GM19025 (cell line): ENCODE measurements around the gene GRAMD2A.

Experiments
- ATAC-seq: cut with Tn5 transposase; IDR thresholded peaks from one replicate; pipeline ENCODE4 v1.9.1; 2021; ENCODE audit warnings: mild to moderate bottlenecking, low read depth, moderate library complexity; ENCODE audit not compliant: unreplicated experiment

GRAMD2A gene

DNA sequence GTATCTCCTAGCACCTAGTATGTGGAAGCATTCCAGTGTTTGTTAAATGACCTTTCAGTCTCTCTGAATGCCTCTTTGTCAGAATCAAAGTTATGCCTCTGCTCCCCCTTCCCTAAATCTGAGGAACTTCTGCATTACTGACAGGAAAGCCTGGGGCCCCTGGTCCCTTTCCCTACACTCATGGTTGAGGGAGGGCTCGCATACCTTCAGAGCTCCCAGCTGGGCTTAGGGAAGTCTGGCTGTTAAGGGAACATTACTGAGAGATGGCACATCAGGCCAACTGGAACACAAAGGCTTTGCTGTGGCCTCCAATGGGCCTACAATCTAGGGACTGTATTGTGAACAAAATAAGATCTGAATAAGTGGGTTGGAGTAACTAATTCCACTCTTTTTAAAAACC lies 23.1 kb upstream of the GRAMD2A start:
- no peak for ATAC-seq

GRCh38 chr15:72217216-72217615 lies 19.6 kb upstream of the GRAMD2A start:
- ATAC-seq: no peak

DNA sequence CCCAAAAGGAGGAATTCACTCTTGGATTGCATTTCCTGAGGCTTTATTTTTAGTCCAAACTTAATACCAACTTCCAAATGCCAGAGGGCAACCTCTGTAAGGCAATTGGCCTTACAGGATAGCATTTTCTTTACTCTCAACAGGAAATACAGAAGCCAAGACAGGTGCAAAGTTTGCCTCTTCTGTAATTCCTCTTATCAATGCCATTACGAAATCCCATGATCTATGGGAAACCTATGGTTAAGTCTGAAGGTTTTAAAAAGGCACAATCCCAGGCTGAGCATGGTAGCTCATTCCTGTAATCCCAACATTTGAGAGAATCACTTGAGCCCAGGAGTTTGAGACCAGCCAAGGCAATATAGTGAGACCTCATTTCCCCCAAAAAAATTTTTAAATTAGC lies 18.5 kb upstream of the GRAMD2A start:
- ATAC-seq: no peak

GRCh38 chr15:72207558-72208085 lies 10.0 kb upstream of the GRAMD2A start:
- ATAC-seq: no peak

GRCh38 chr15:72206677-72207000 lies 9.1 kb upstream of the GRAMD2A start:
- ATAC-seq: no peak

- ATAC-seq: no peak
Measured at GRCh38 chr15:72205896-72206676, 8.5 kb upstream of the GRAMD2A start.

DNA sequence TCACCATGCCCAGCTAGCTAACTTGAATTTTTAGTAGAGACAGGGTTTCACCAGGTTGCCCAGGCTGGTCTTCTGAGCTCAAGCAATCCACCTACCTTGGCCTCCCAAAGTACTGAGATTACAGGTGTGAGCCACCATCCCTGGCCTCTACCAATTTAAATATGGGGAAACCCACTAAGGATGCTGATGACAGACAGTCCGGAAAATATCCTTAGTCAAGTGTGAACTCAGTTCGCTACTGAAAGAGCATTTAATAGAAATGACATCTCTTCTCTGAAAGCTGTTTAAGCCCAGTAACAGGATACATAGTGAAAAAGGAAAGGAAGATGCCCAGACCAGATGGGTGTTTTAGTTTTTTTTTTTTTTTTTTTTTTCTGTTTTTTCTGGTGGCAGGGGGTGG lies 7.7 kb upstream of the GRAMD2A start:
- no peak for ATAC-seq

DNA sequence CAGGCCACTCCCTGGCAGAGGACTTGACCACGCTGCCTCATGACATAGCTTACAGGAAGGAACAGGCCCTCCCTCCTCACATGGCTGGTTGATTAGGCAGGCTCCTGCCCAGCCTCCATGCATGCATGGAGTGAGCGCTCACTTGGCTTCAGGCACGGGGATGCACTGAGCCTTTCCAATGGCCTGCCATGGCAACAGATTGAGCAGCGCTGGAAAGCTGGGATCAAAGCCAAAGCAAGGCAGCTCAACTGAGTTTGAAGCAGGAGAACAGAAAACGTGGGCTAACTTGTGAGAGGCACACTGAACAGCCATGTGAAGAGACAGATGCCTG lies 5.9 kb upstream of the GRAMD2A start:
- no peak for ATAC-seq

DNA sequence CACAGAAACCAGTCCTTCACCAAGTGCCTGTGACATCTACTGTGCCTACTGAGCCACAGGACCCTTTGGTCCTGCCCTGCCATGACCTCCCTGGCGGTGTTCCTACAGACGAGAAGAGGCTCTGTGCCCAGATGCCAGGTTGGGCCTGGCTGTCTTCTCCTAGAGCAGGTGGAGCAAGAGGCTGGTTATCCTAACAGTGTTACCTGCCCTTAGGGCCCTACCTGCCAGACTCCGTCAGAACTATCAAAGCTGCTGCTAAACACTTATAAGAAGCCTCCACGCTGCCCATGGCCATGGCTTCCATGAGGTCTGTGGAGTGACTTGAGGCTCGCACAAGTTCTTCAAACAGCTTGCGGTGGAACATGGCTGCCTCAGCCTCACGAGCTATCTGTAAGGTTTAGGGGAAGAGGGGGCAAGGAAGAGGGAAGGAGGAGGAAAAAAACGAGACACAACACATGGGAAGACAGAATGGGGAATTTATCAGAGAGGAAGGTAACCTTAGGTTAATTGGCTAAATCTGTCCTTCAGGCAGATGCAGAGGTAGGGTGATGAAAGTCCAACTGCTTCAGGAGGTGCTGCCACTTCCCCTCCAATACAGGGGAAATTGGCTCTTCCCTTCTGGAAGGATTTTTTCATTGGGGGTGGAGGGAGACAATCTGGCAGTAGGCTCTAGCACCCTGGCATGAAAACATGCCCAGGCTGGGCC lies 5.4 kb upstream of the GRAMD2A start:
- ATAC-seq: no peak

- no peak for ATAC-seq
Measured at GRCh38 chr15:72202302-72202701, 4.7 kb upstream of the GRAMD2A start.

- no peak for ATAC-seq
Measured at GRCh38 chr15:72201391-72201921, 3.9 kb upstream of the GRAMD2A start.

GRCh38 chr15:72200395-72201237 lies 3.0 kb upstream of the GRAMD2A start:
- no peak for ATAC-seq

- no peak for ATAC-seq
Measured at GRCh38 chr15:72199721-72200212, 2.2 kb upstream of the GRAMD2A start.

- ATAC-seq: no peak
Measured at GRCh38 chr15:72199205-72199515, 1.6 kb upstream of the GRAMD2A start.

DNA sequence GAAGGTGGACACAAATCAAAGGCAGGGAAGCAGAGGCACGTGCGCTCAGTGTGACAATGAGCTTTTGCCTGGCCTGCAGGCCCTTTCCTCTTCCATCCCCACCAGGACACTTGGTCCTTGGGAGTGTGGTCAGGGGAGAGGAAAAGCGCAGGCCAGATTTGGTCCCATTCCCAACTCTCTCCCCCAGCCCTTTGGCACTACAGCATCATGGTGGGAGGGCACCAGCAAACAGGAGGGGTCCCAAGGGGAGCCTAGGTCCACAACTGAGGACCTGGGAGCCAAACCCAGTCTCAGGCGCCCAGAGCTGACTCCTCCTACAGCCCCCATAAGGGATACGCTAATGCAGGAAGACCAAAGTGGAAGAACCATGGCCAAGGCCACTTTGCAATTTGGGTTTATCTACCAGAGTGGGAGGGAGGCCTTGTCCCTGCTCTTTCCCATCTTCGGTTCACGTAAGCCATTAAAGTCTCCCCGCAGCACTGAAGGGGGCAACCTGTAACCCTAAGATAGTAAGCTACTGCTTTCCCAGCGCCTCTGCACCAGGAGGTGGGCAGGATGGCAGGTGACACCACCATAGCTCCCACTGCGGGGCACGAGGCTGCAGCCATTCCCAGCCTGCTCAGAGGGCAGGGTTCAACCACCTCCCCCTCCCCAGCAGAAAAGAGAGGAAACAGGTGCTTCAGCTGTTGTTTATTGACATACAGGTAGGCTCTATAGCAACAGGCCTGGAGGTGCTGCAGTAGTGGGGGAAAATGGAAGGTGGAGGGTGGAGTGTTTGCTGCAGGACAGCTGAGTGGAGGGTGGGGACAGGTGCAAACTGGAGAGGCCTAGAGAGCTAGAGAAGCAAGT lies 993 bp upstream of the GRAMD2A start:
- ATAC-seq: no peak

DNA sequence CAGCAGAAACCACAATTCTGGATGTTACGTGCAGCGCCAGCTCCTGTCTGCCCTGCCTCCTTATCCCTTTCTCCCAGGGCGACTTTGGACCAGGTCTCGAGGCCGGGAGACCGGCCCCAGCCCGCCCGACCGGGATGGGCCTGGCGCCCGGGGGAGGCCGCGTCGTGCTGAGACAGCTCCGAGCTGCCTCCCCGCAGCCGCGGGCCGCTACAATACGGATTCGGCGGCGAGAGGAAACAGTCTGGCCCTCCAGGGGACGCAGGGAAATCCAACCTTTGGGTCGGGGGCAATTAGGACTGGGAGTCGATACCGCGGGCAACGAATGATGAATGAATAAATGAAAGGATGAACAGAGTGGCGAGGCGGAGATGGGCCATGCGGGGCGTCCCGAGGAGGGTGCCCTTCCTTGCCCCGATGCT lies 537 bp downstream of the GRAMD2A start:
- ATAC-seq: no peak

- no peak for ATAC-seq
Measured at GRCh38 chr15:72196409-72197040, 1.1 kb downstream of the GRAMD2A start.

DNA sequence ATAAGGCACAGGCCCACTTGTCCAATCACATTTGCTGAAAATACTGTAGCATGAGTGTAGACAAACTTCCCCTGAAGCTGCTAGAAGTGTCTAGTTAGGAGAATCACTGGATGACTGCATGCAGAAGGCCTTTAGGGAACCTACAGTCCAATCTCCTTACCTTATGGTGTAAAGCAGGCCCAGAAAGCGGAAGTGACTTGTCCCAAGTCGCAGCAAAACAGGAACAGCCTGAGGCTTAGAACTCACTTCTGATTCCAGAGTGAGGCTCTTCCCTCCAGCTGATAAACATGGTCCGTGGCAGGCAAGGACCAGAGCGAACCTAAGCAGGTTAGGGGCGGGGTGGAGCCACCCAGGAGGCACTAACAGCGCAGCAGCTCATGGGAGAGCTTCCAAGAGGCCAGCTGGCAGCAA lies 2.5 kb downstream of the GRAMD2A start:
- no peak for ATAC-seq

DNA sequence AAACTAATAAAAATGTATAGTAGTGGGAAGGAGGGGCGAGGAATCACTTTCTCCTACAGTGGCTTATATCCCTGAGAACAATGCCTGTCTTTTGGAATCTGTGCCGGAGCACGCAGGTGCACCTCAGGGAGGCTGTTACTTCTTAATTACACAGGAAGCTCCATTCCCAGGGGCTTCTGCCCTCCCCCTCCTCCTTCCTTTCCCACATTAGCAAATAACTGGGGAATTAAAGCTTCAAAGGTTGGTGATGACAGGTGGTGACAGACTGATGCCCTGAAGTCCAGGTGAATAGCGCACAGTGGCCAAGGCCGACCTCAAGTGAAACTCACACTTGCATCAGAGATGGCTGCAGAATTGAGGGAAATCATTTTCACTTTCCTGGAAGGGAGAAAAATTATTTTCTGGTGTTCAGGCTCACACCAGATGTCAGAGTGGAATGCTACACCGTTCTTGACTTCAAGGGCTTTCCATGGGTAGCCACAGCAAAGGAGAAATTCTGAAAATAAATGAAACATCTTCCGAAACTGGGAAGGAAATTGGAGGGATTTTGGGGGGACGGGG lies 3.7 kb downstream of the GRAMD2A start:
- ATAC-seq: no peak
